OCI-LY7 (cell line): ENCODE results near the gene TAS2R1. TPM values are rescaled to one million over a fixed set of nuclear protein-coding genes. Genes with fewer than 3 reads are reported as not detected.

Experiments used
- BruUV-seq: library from RNA; stranded (reverse); fragments of 400-500 nt; replicated peaks from 2 replicates; lab custom pipeline; 2021; lab: Mats Ljungman, UMichigan
- CTCF ChIA-PET: fragments of 300-600 bp; sonication (Branson Sonifier 250); formaldehyde crosslinking; loops from one replicate; lab custom pipeline; 2022; ENCODE audit warnings: antibody characterized with exemption; ENCODE audit not compliant: unreplicated experiment; lab: Charles Lee
- POLR2A ChIA-PET: fragments of 300-600 bp; sonication (Branson Sonifier 250); formaldehyde crosslinking; loops from one replicate; lab custom pipeline; 2022; ENCODE audit warnings: antibody characterized with exemption; lab: Charles Lee
- DNase-seq: peaks from one replicate; pipeline ENCODE4 v3.0.0-alpha.2; 2015; ENCODE audit warnings: low spot score
- H2AFZ ChIP-seq: fragments of 200-600 bp; sonication (generic), shearing (Covaris generic); 2 replicates; pipeline ENCODE4 v1.6.1; 2014; ENCODE audit warnings: mild to moderate bottlenecking, antibody characterized with exemption, low read length, moderate library complexity
- H3K27ac ChIP-seq: fragments of 200-600 bp; sonication (generic); 2 replicates; pipeline ENCODE4 v1.5.1; 2014; ENCODE audit warnings: mixed run types, low read depth, mild to moderate bottlenecking, moderate library complexity, low read length, inconsistent platforms; ENCODE audit not compliant: poor library complexity, severe bottlenecking
- H3K36me3 ChIP-seq: fragments of 200-600 bp; sonication (generic); 2 replicates; pipeline ENCODE4 v1.6.1; 2014; ENCODE audit warnings: mild to moderate bottlenecking, antibody characterized with exemption, low read length, moderate library complexity, mixed read lengths; ENCODE audit not compliant: insufficient read depth
- H3K4me1 ChIP-seq: fragments of 200-600 bp; sonication (generic); 2 replicates; pipeline ENCODE4 v1.5.1; 2014; ENCODE audit warnings: mild to moderate bottlenecking, low read length; ENCODE audit not compliant: insufficient read depth, poor library complexity, severe bottlenecking
- H3K4me2 ChIP-seq: fragments of 200-600 bp; sonication (generic); 2 replicates; pipeline ENCODE4 v1.6.1; 2014; ENCODE audit warnings: mild to moderate bottlenecking, low read length
- H3K4me3 ChIP-seq: fragments of 200-600 bp; sonication (generic); 2 replicates; pipeline ENCODE4 v1.5.1; 2014; ENCODE audit warnings: mild to moderate bottlenecking, low read depth, low read length; ENCODE audit not compliant: poor library complexity, severe bottlenecking
- H3K79me2 ChIP-seq: fragments of 200-600 bp; sonication (generic); 2 replicates; pipeline ENCODE4 v1.6.1; 2016; ENCODE audit warnings: low read depth, mild to moderate bottlenecking, low read length, moderate library complexity, mixed read lengths; ENCODE audit not compliant: insufficient read depth
- H3K9me2 ChIP-seq: fragments of 200-600 bp; sonication (generic); 2 replicates; pipeline ENCODE4 v1.6.1; 2016; ENCODE audit warnings: mild to moderate bottlenecking, low read length, mixed read lengths; ENCODE audit not compliant: insufficient read depth
- H3K9me3 ChIP-seq: fragments of 200-600 bp; sonication (generic); 2 replicates; pipeline ENCODE4 v1.6.1; 2014; ENCODE audit warnings: mild to moderate bottlenecking, mixed run types, low read length, mixed read lengths
- H4K20me1 ChIP-seq: fragments of 200-600 bp; sonication (generic); 2 replicates; pipeline ENCODE4 v1.6.1; 2014; ENCODE audit warnings: mild to moderate bottlenecking, antibody characterized with exemption, low read length, moderate library complexity, mixed read lengths; ENCODE audit not compliant: insufficient read depth
- EZH2phosphoT487 ChIP-seq: fragments of 200-600 bp; sonication (generic); IDR thresholded peaks from 2 replicates; pipeline ENCODE4 v1.6.1; 2018; ENCODE audit warnings: low read depth, borderline replicate concordance, mild to moderate bottlenecking, mixed run types, antibody characterized with exemption, low read length, moderate library complexity, mixed read lengths
- intact Hi-C: fragments of 100-400 bp; cut with micrococcal nuclease; formaldehyde crosslinking; loops from one replicate; pipeline ENCODE4 v1.10.0; 2022; ENCODE audit not compliant: unreplicated experiment
- total RNA-seq, 2 experiments: library from RNA; depleted of rRNA in 1 of 2; stranded (reverse); fragments of >200 nt in 1 of 2; shearing (Covaris generic) in 1 of 2; gene quantifications; 2 replicates each; pipeline ENCODE4 v1.2.3, GENCODE V29; 2014 to 2022
- TF ChIP-seq, protein P1 (sequence below): fragments of 200-600 bp; sonication (generic); conservative IDR thresholded peaks from 2 replicates; pipeline ENCODE4 v1.5.1; 2014; ENCODE audit warnings: mild to moderate bottlenecking, antibody characterized with exemption, low read length, moderate library complexity, mixed read lengths

The TAS2R1 gene
- total RNA-seq, 2 experiments from 2014 or later, result not detected

DNA sequence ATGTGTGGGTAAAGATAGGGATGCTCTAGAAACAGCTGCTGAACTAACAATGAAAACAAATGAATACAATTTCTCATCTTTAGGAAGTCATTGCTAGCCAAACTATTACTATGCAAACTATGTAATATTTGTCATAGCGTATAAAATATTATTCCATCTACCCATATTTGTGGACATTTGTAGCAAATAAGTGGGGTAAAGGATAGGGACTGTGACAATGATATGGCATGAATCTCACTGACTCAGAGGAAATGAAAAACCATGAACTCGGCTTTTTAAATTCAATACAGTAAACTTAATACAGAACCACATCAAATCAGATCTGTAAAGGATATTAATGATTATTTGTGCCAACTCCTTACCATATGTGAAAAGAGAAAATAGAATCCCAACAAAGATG lies 16.7 kb upstream of the TAS2R1 start:
- no peak for DNase-seq
- no peaks in the 10 kb centered on the region for H3K9me2 ChIP-seq

DNA sequence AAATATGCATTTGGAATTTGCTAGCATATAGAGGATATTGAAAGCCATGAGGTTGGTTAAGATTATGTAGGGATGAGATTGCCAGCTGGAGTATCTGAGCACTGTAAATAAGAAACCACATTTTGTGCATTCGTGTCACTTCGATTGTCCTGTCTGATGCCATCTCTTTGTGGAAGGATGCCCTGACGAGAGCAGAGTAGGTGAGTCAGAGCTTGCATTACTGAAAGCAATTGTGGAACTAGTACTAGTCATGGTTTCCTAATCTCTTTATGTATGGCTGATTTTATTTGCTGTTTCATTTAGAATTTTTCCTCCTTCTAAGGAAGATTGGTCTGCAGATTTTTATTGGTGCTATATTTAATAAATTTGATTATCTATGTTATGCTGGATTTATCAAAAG lies 14.5 kb upstream of the TAS2R1 start:
- no peaks in the 10 kb centered on the region for H3K36me3 ChIP-seq
- no peaks in the 10 kb centered on the region for H3K79me2 ChIP-seq
- no peaks in the 10 kb centered on the region for H3K9me3 ChIP-seq
- POLR2A ChIA-PET, result interaction anchor here (0.8 kb wide), 1 partner anchor 9 kb away, joined by 3 read pairs; no protein-coding TSS in a partner anchor
- DNase-seq, result no peak
- CTCF ChIA-PET, result no interaction called here
- TF ChIP-seq EZH2phosphoT487, result no peak
- TF ChIP-seq, protein P1, sequence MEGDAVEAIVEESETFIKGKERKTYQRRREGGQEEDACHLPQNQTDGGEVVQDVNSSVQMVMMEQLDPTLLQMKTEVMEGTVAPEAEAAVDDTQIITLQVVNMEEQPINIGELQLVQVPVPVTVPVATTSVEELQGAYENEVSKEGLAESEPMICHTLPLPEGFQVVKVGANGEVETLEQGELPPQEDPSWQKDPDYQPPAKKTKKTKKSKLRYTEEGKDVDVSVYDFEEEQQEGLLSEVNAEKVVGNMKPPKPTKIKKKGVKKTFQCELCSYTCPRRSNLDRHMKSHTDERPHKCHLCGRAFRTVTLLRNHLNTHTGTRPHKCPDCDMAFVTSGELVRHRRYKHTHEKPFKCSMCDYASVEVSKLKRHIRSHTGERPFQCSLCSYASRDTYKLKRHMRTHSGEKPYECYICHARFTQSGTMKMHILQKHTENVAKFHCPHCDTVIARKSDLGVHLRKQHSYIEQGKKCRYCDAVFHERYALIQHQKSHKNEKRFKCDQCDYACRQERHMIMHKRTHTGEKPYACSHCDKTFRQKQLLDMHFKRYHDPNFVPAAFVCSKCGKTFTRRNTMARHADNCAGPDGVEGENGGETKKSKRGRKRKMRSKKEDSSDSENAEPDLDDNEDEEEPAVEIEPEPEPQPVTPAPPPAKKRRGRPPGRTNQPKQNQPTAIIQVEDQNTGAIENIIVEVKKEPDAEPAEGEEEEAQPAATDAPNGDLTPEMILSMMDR, result no peak
- H4K20me1 ChIP-seq, result no peaks in the 10 kb centered on the region
- no peak overlapping the region for H2AFZ ChIP-seq
- H3K4me3 ChIP-seq, result no peak overlapping the region
- no peaks in the 10 kb centered on the region for H3K4me1 ChIP-seq
- H3K4me2 ChIP-seq, result no peak overlapping the region
- intact Hi-C loops, result no loop called here
- H3K27ac ChIP-seq, result no peak overlapping the region
- H3K9me2 ChIP-seq, result no peaks in the 10 kb centered on the region
- BruUV-seq, result no TSS peak

More for the DNA sequence above, 16.7 kb upstream of the TAS2R1 start:
- Histone ChIP-seq H4K20me1 (no peaks in the 10 kb centered on the region), H3K27ac (no peak overlapping the region), H3K36me3 (no peaks in the 10 kb centered on the region), H3K4me2 (no peak overlapping the region), H3K79me2 (no peaks in the 10 kb centered on the region), H3K4me1 (no peaks in the 10 kb centered on the region), H3K4me3 (no peak overlapping the region), H3K9me3 (no peaks in the 10 kb centered on the region), H2AFZ (no peak overlapping the region)
- TF ChIP-seq, protein P1, result no peak
- no peak for TF ChIP-seq EZH2phosphoT487
- no TSS peak for BruUV-seq
- ChIA-PET POLR2A (no interaction called here), CTCF (no interaction called here)
- intact Hi-C loops, result no loop called here

DNA sequence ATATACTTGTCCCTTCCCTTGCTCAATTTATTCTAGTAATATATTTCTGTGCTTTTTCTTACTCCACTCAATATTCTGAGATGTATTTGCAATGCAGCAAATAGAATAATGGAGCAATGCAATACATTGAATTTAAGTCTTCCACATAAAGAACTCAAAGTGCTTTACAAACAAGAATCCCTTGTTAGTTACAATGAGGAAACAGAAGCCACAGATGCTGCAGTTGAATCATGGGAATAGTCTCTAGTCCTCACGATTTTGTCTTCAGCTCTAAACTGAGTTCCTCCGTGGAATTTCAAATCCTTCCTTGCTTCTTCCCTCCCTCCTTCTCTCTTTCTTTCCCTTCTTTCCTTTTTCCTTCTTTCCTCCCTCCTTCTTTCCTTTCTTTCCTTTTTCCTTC lies 12.5 kb upstream of the TAS2R1 start:
- POLR2A ChIA-PET, result no interaction called here
- Histone ChIP-seq H2AFZ (no peak overlapping the region), H3K4me2 (no peak overlapping the region), H3K4me1 (no peaks in the 10 kb centered on the region), H3K9me2 (no peaks in the 10 kb centered on the region), H3K4me3 (no peak overlapping the region), H3K36me3 (no peaks in the 10 kb centered on the region), H3K79me2 (no peaks in the 10 kb centered on the region), H3K27ac (no peak overlapping the region), H4K20me1 (no peaks in the 10 kb centered on the region), H3K9me3 (no peaks in the 10 kb centered on the region)
- DNase-seq, result no peak
- no peak for TF ChIP-seq EZH2phosphoT487
- TF ChIP-seq, protein P1, result no peak
- intact Hi-C loops, result no loop called here
- no TSS peak for BruUV-seq
- CTCF ChIA-PET, result no interaction called here
